Stimulated activated CD4-positive, alpha-beta T cell treated with anti-CD3 and anti-CD28 coated beads, Interleukin-15, amount 100 ng/mL, for 48 hours (primary cell): ENCODE results near the gene SPEG.

Experiments used
- DNase-seq, 2 donors: peaks; one replicate each; pipeline ENCODE4 v3.0.0-alpha.2; 2020; ENCODE audit warnings: low read depth in 2 of 2

The SPEG gene

GRCh38 chr2:219496825-219497494, 62.3 kb downstream of the SPEG start:
- DNase-seq = no peak

GRCh38 chr2:219497495-219498279, 63.0 kb downstream of the SPEG start:
- no peak for DNase-seq

GRCh38 chr2:219498280-219499057, 63.8 kb downstream of the SPEG start, which contains the start of gene GMPPA:
GMPPA (plus strand) TSS chr2:219498891; CDS start chr2:219499976, 1,085 bp downstream.
- peak; percentile 87 to 93 for DNase-seq

GRCh38 chr2:219499058-219499307, 64.3 kb downstream of the SPEG start:
- DNase-seq = no peak

GRCh38 chr2:219499555-219499954, 64.9 kb downstream of the SPEG start:
- no peak for DNase-seq

- DNase-seq = no peak
Observed at GRCh38 chr2:219500135-219500534, 65.5 kb downstream of the SPEG start.

- DNase-seq = no peak
Observed at GRCh38 chr2:219501849-219502248, 67.2 kb downstream of the SPEG start.

- no peak for DNase-seq
Observed at GRCh38 chr2:219502618-219503017, 68.0 kb downstream of the SPEG start.

- DNase-seq = no peak
Observed at GRCh38 chr2:219505585-219505984, 70.9 kb downstream of the SPEG start.

GRCh38 chr2:219506153-219506801, 71.6 kb downstream of the SPEG start:
- DNase-seq = no peak

- no peak for DNase-seq
Observed at GRCh38 chr2:219506802-219507526, 72.3 kb downstream of the SPEG start.

- no peak for DNase-seq
Observed at GRCh38 chr2:219507581-219508443, 73.2 kb downstream of the SPEG start.

- no peak for DNase-seq
Observed at GRCh38 chr2:219508444-219508734, 73.7 kb downstream of the SPEG start.

- DNase-seq = no peak
Observed at GRCh38 chr2:219508971-219509779, 74.5 kb downstream of the SPEG start.

- DNase-seq = peak in 1 of 2 donors; percentile 47
Observed at GRCh38 chr2:219509780-219510511, 75.3 kb downstream of the SPEG start.

GRCh38 chr2:219510512-219511135, 76.0 kb downstream of the SPEG start:
- no peak for DNase-seq

- DNase-seq = no peak
Observed at GRCh38 chr2:219511547-219512325, 77.1 kb downstream of the SPEG start.
